ENCODE results near the gene TLE4. TPM values are rescaled to one million over a fixed set of nuclear protein-coding genes. Genes with fewer than 3 reads are reported as not detected.

Gene TLE4
- total RNA-seq, 1 donor from 2014 or later: 10.3 TPM

GRCh38 chr9:79681576-79681975, 109.8 kb downstream of the TLE4 start:
- Histone ChIP-seq H3K27me3 (ENCODE audit: low read depth) (no peaks in the 10 kb centered on the region), H3K4me3 (no peak overlapping the region), H3K4me1 (peaks cover 15% of the 10 kb centered on the region), H3K36me3 (no peaks in the 10 kb centered on the region), H3K27ac (replicated peaks) (no peak overlapping the region), H3K9me3 (replicated peaks) (no peaks in the 10 kb centered on the region)
- no peak for TF ChIP-seq CTCF (IDR thresholded peaks at IDR 0.05; ENCODE audit: borderline replicate concordance)
- no peak for DNase-seq
- intact Hi-C loops (cut with micrococcal nuclease): no loop called here

- no peaks in the 10 kb centered on the region for H3K36me3 ChIP-seq
- intact Hi-C loops (cut with micrococcal nuclease): no loop called here
- no peaks in the 10 kb centered on the region for H3K9me3 ChIP-seq (replicated peaks)
- no peak for DNase-seq
- no peak overlapping the region for H3K4me3 ChIP-seq
- H3K27me3 ChIP-seq (ENCODE audit: low read depth): no peaks in the 10 kb centered on the region
- no peak overlapping the region for H3K27ac ChIP-seq (replicated peaks)
- TF ChIP-seq CTCF (IDR thresholded peaks at IDR 0.05; ENCODE audit: borderline replicate concordance): no peak
- peaks cover 21% of the 10 kb centered on the region for H3K4me1 ChIP-seq
Observed at GRCh38 chr9:79682076-79682736, 110.4 kb downstream of the TLE4 start.

DNA sequence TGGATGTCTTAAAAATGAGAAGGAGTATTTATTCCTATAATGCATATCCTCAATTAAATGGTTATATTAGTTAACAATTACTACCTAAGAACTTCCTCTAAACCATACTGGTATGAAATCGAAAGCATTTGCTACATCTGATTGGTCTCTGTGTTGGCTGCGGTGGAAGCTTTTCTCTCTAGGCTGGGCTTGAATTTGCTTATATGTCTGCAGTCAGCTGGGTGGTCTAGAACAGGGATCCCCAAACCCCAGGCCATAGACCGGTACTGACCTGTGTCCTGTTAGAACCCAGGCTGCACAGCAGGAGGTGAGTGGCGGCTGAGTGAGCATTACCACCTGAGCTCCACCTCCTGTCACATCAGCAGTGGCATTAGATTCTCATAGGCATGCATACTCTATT, 112.3 kb downstream of the TLE4 start:
- no peaks in the 10 kb centered on the region for H3K9me3 ChIP-seq (replicated peaks)
- intact Hi-C loops (cut with micrococcal nuclease): no loop called here
- H3K36me3 ChIP-seq: no peaks in the 10 kb centered on the region
- peaks cover 21% of the 10 kb centered on the region for H3K4me1 ChIP-seq
- no peak overlapping the region for H3K27ac ChIP-seq (replicated peaks)
- no peak overlapping the region for H3K4me3 ChIP-seq
- TF ChIP-seq CTCF (IDR thresholded peaks at IDR 0.05; ENCODE audit: borderline replicate concordance): no peak
- no peak for DNase-seq
- no peaks in the 10 kb centered on the region for H3K27me3 ChIP-seq (ENCODE audit: low read depth)

DNA sequence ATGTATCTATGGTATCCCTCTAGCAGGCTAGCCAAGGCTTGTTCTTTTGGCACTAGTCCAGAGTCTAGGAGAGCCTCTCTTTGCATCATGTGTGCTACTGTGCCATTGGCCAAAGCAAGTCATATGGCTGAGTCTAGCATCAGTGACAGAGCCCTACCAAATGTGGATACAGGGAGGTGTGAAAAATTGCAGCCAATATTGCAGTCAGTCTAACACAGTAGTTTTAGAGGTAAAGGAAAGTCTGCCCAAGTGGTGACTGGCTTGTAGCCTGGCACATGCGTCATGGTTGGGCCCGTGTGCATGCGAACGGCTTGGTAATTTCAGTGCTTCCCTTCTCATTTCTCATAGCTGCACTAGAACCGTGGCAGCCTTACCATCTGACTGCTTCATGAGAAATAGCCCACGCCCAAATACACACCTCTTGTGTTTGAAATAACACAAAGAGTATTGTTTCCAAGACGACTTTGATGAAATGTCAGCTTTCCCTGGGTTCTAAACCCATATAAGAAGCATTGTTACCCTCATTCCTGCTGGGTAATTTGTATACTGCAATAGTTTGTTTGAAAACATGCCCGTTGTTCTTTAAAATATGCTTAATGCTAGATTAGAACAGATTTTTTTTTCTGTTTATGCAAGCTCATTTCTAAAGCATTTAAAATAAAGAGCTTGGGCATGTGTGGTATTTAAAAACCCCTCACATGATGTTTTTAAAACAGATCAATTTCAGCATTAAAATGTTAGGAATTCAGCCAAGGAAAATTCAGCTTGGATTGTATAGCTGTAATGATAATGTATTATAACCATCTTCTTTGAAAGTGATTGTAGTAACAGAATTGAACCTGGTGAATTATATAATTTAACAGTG, 113.2 kb downstream of the TLE4 start:
- Histone ChIP-seq H3K27me3 (ENCODE audit: low read depth) (no peaks in the 10 kb centered on the region), H3K27ac (replicated peaks) (no peak overlapping the region), H3K4me3 (no peak overlapping the region), H3K9me3 (replicated peaks) (no peaks in the 10 kb centered on the region), H3K36me3 (no peaks in the 10 kb centered on the region), H3K4me1 (peaks cover 21% of the 10 kb centered on the region)
- no peak for DNase-seq
- intact Hi-C loops (cut with micrococcal nuclease): no loop called here
- no peak for TF ChIP-seq CTCF (IDR thresholded peaks at IDR 0.05; ENCODE audit: borderline replicate concordance)

- Histone ChIP-seq H3K9me3 (replicated peaks) (no peaks in the 10 kb centered on the region), H3K27ac (replicated peaks) (no peak overlapping the region), H3K27me3 (ENCODE audit: low read depth) (no peaks in the 10 kb centered on the region), H3K36me3 (no peaks in the 10 kb centered on the region), H3K4me1 (peaks cover 21% of the 10 kb centered on the region), H3K4me3 (no peak overlapping the region)
- TF ChIP-seq CTCF (IDR thresholded peaks at IDR 0.05; ENCODE audit: borderline replicate concordance): no peak
- intact Hi-C loops (cut with micrococcal nuclease): no loop called here
- DNase-seq: no peak
Observed at GRCh38 chr9:79685577-79685976, 113.8 kb downstream of the TLE4 start.

Measured in left ventricle myocardium inferior (tissue), 1 donor.